IMR-90 (cell line): Measurements from ENCODE around the gene NIPAL3. TPM values are rescaled to one million over a fixed set of nuclear protein-coding genes. Genes with fewer than 3 reads are reported as not detected.

Experiments
- ATAC-seq: fragments of 200-7000 bp; cut with Tn5 transposase; 2 replicates; pipeline ENCODE4 v1.9.1; 2020; ENCODE audit warnings: low read depth, mild to moderate bottlenecking, moderate library complexity
- BruUV-seq: library from RNA; stranded (reverse); fragments of 400-500 nt; replicated peaks from 2 replicates; lab custom pipeline; 2021; lab: Mats Ljungman, UMichigan
- CTCF ChIA-PET: fragments of 300-600 bp; formaldehyde crosslinking; extraction: SDS; loops from one replicate; lab custom pipeline; 2021; ENCODE audit warnings: antibody characterized with exemption; lab: Yijun Ruan, JAX
- POLR2A ChIA-PET: fragments of 300-600 bp; sonication (Branson Sonifier 250); formaldehyde crosslinking; loops from one replicate; lab custom pipeline; 2022; ENCODE audit warnings: antibody characterized with exemption; ENCODE audit not compliant: unreplicated experiment; lab: Charles Lee
- DNase-seq: peaks from one replicate; pipeline ENCODE4 v3.0.0; 2013
- H2AFZ ChIP-seq: replicated peaks from 2 replicates; pipeline ENCODE3; 2013; ENCODE audit warnings: low read length, mild to moderate bottlenecking; ENCODE audit not compliant: poor library complexity
- H2AK5ac ChIP-seq: 2 replicates; pipeline ENCODE4 v1.6.1; 2013; ENCODE audit warnings: low read depth, low read length, inconsistent platforms
- H2AK9ac ChIP-seq: replicated peaks from 2 replicates; pipeline ENCODE3; 2013; ENCODE audit warnings: mild to moderate bottlenecking, low read depth, low read length, moderate library complexity; ENCODE audit not compliant: poor library complexity
- H2BK120ac ChIP-seq: 2 replicates; pipeline ENCODE4 v1.6.1; 2013; ENCODE audit warnings: low read depth, low read length, inconsistent platforms
- H2BK15ac ChIP-seq: 3 replicates; pipeline ENCODE4 v1.6.1; 2013; ENCODE audit warnings: low read depth, low read length, inconsistent platforms
- H2BK20ac ChIP-seq: 2 replicates; pipeline ENCODE4 v1.6.1; 2013; ENCODE audit warnings: low read depth, mild to moderate bottlenecking, inconsistent platforms, low read length, moderate library complexity
- H2BK5ac ChIP-seq: 2 replicates; pipeline ENCODE4 v1.6.1; 2013; ENCODE audit warnings: mild to moderate bottlenecking, low read depth, low read length, inconsistent platforms; ENCODE audit not compliant: poor library complexity, severe bottlenecking
- H3K14ac ChIP-seq: replicated peaks from 2 replicates; pipeline ENCODE4 v1.6.1; 2013; ENCODE audit warnings: low read depth, low read length, inconsistent platforms
- H3K18ac ChIP-seq: 2 replicates; pipeline ENCODE4 v1.6.1; 2013; ENCODE audit warnings: low read depth, low read length, control low read depth
- H3K23ac ChIP-seq: 2 replicates; pipeline ENCODE4 v1.6.1; 2013; ENCODE audit warnings: low read depth, low read length, inconsistent platforms
- H3K27ac ChIP-seq: 2 replicates; pipeline ENCODE4 v1.5.1; 2013; ENCODE audit warnings: mild to moderate bottlenecking, control low read depth, low read length; ENCODE audit not compliant: insufficient read depth
- H3K27me3 ChIP-seq: 2 replicates; pipeline ENCODE4 v1.6.1; 2013; ENCODE audit warnings: low read length; ENCODE audit not compliant: control insufficient read depth, insufficient read depth
- H3K36me3 ChIP-seq: 2 replicates; pipeline ENCODE4 v1.6.1; 2013; ENCODE audit warnings: low read length, mixed read lengths; ENCODE audit not compliant: control insufficient read depth, insufficient read depth
- H3K4ac ChIP-seq: 2 replicates; pipeline ENCODE4 v1.6.1; 2013; ENCODE audit warnings: low read depth, low read length, inconsistent platforms
- H3K4me1 ChIP-seq: 2 replicates; pipeline ENCODE4 v1.6.1; 2013; ENCODE audit warnings: low read length, mixed read lengths; ENCODE audit not compliant: control insufficient read depth, insufficient read depth
- H3K4me2 ChIP-seq: 2 replicates; pipeline ENCODE4 v1.6.1; 2013; ENCODE audit warnings: low read depth, mild to moderate bottlenecking, control low read depth, low read length, moderate library complexity
- H3K4me3 ChIP-seq: 2 replicates; pipeline ENCODE4 v1.5.1; 2013; ENCODE audit warnings: low read depth, mild to moderate bottlenecking, control low read depth, low read length, moderate library complexity; ENCODE audit not compliant: insufficient read depth
- H3K56ac ChIP-seq: 2 replicates; pipeline ENCODE4 v1.6.1; 2013; ENCODE audit warnings: low read length, inconsistent platforms; ENCODE audit not compliant: insufficient read depth; ENCODE audit errors: extremely low read depth
- H3K79me1 ChIP-seq, 2 experiments: 2 replicates each; pipeline ENCODE4 v1.6.1; 2013; ENCODE audit warnings: low read length in 2 of 2, inconsistent platforms in 1 of 2, low read depth in 1 of 2
- H3K9ac ChIP-seq: 2 replicates; pipeline ENCODE4 v1.6.1; 2013; ENCODE audit warnings: low read depth, low read length, control low read depth
- H3K9me1 ChIP-seq: 2 replicates; pipeline ENCODE4 v1.6.1; 2013; ENCODE audit warnings: low read length, inconsistent platforms; ENCODE audit not compliant: insufficient read depth
- H3K9me3 ChIP-seq: 2 replicates; pipeline ENCODE4 v1.6.1; 2013; ENCODE audit warnings: low read length; ENCODE audit not compliant: control insufficient read depth, insufficient read depth
- H4K20me1 ChIP-seq: 2 replicates; pipeline ENCODE4 v1.6.1; 2013; ENCODE audit warnings: low read length, inconsistent platforms; ENCODE audit not compliant: insufficient read depth
- H4K5ac ChIP-seq: 2 replicates; pipeline ENCODE4 v1.6.1; 2013; ENCODE audit warnings: mild to moderate bottlenecking, low read depth, low read length, control low read depth
- H4K8ac ChIP-seq, 2 experiments: 2 replicates each; pipeline ENCODE4 v1.6.1; 2013; ENCODE audit warnings: low read depth in 2 of 2, low read length in 2 of 2, control low read depth in 1 of 2, inconsistent platforms in 1 of 2
- H4K91ac ChIP-seq: 2 replicates; pipeline ENCODE4 v1.6.1; 2013; ENCODE audit warnings: low read depth, low read length, inconsistent platforms; ENCODE audit not compliant: insufficient read depth
- BHLHE40 ChIP-seq: fragments of 150-350 bp; IDR thresholded peaks from 2 replicates; pipeline ENCODE4 v1.6.1; 2016; ENCODE audit warnings: mild to moderate bottlenecking, low read depth, low read length
- CEBPB ChIP-seq: IDR thresholded peaks from 2 replicates; pipeline ENCODE4 v1.6.1; 2012; ENCODE audit warnings: low read depth, low read length, improper control_type of control experiment
- CHD1 ChIP-seq: IDR thresholded peaks from 2 replicates; pipeline ENCODE4 v1.6.1; 2012; ENCODE audit warnings: low read depth, low read length, improper control_type of control experiment
- FOS ChIP-seq: fragments of 150-350 bp; IDR thresholded peaks from 2 replicates; pipeline ENCODE4 v1.6.1; 2016; ENCODE audit warnings: low read depth, low read length
- MAFK ChIP-seq: IDR thresholded peaks from 2 replicates; pipeline ENCODE4 v1.6.1; 2012; ENCODE audit warnings: low read depth, low read length, improper control_type of control experiment
- NFE2L2 ChIP-seq: fragments of 150-350 bp; IDR thresholded peaks from 2 replicates; pipeline ENCODE4 v1.6.1; 2016; ENCODE audit warnings: low read depth, mild to moderate bottlenecking, low read length
- POLR2A ChIP-seq: IDR thresholded peaks from 2 replicates; pipeline ENCODE4 v1.6.1; 2012; ENCODE audit warnings: mild to moderate bottlenecking, low read depth, low read length
- RAD21 ChIP-seq: IDR thresholded peaks from 2 replicates; pipeline ENCODE4 v1.6.1; 2012; ENCODE audit warnings: low read length, improper control_type of control experiment
- RCOR1 ChIP-seq: IDR thresholded peaks from 2 replicates; pipeline ENCODE4 v1.6.1; 2012; ENCODE audit warnings: mild to moderate bottlenecking, low read length, improper control_type of control experiment; ENCODE audit not compliant: insufficient replicate concordance
- SMC3 ChIP-seq: fragments of 150-350 bp; IDR thresholded peaks from 2 replicates; pipeline ENCODE4 v1.6.1; 2016; ENCODE audit warnings: low read depth, mild to moderate bottlenecking, antibody characterized with exemption, low read length, moderate library complexity
- WGBS, 2 experiments: methylation state at CpG; one replicate each; pipeline versions ENCODE4 v1.1.5 to v1.1.7; 2013; ENCODE audit warnings: missing lambda C conversion rate in 2 of 2; ENCODE audit not compliant: insufficient read length in 1 of 2; ENCODE audit errors: extremely low coverage in 2 of 2; 5-methylcytosine and 5-hydroxymethylcytosine counted together
- dilution Hi-C: fragments of 300-500 bp; cut with HindIII; formaldehyde crosslinking; loops from one replicate; pipeline ENCODE4 v1.14.3; 2018; ENCODE audit warnings: low sequenced_read_pairs; ENCODE audit not compliant: unreplicated experiment
- in situ Hi-C: fragments of 300-500 bp; cut with MboI; formaldehyde crosslinking; loops from 3 replicates; pipeline ENCODE4 v1.14.3; 2019; ENCODE audit warnings: low sequenced_read_pairs, inconsistent platforms, mixed read lengths
- intact Hi-C: fragments of 100-400 bp; cut with micrococcal nuclease; formaldehyde crosslinking; loops from 2 replicates; pipeline ENCODE4 v1.10.0; 2022
- polyA plus RNA-seq, 3 experiments: library from polyadenylated mRNA; depleted of rRNA; stranded (reverse); fragments of >200 nt; gene quantifications; 2 replicates each; pipeline ENCODE4 v1.2.3, GENCODE V29; 2012; ENCODE audit warnings: low replicate concordance in 1 of 3
- total RNA-seq: library from RNA; depleted of rRNA; stranded (reverse); fragments of >200 nt; gene quantifications from 2 replicates; pipeline ENCODE4 v1.2.3, GENCODE V29; 2012
- TF ChIP-seq, protein P1 (sequence below): conservative IDR thresholded peaks from 2 replicates; pipeline ENCODE4 v1.5.1; 2012; ENCODE audit warnings: mild to moderate bottlenecking, low read depth, low read length, improper control_type of control experiment
- TF ChIP-seq, protein P2 (sequence below): fragments of 150-350 bp; IDR thresholded peaks from 2 replicates; pipeline ENCODE4 v1.6.1; 2016; ENCODE audit warnings: low read depth, mild to moderate bottlenecking, low read length, moderate library complexity, borderline replicate concordance
- TF ChIP-seq, protein P3 (sequence below): fragments of 150-350 bp; IDR thresholded peaks from 2 replicates; pipeline ENCODE4 v1.6.1; 2017; ENCODE audit warnings: mild to moderate bottlenecking, antibody characterized with exemption, low read length, low read depth

The NIPAL3 gene
- total and polyA plus RNA-seq, 2 of the 4 experiments (the other 2 are of a cell fraction), result 55.0 to 123 TPM

DNA sequence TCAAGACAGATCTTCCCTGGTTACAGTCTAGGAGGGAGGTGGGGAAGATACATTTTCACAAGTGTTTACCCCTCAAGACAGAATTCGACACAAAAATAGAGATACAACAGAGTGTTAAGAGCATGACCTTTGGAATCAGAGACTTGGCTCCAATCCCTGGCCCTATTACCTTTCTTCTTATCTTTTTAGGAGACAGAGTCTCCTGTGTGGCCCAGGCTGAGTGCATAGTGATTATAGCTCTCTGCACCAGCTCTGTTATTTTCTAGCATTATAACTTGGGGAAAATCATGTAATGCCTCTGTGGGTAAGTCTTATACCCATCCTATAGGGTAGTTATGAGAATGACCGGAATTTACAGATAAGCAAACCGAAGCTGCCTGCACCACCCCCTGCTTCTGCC lies 9.8 kb downstream of the NIPAL3 start:
- H2AK9ac ChIP-seq, result no peak overlapping the region
- no peak for TF ChIP-seq SMC3
- no peak for TF ChIP-seq MAFK
- TF ChIP-seq, protein P1, sequence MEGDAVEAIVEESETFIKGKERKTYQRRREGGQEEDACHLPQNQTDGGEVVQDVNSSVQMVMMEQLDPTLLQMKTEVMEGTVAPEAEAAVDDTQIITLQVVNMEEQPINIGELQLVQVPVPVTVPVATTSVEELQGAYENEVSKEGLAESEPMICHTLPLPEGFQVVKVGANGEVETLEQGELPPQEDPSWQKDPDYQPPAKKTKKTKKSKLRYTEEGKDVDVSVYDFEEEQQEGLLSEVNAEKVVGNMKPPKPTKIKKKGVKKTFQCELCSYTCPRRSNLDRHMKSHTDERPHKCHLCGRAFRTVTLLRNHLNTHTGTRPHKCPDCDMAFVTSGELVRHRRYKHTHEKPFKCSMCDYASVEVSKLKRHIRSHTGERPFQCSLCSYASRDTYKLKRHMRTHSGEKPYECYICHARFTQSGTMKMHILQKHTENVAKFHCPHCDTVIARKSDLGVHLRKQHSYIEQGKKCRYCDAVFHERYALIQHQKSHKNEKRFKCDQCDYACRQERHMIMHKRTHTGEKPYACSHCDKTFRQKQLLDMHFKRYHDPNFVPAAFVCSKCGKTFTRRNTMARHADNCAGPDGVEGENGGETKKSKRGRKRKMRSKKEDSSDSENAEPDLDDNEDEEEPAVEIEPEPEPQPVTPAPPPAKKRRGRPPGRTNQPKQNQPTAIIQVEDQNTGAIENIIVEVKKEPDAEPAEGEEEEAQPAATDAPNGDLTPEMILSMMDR, result no peak
- no peak for TF ChIP-seq BHLHE40
- TF ChIP-seq, protein P2, sequence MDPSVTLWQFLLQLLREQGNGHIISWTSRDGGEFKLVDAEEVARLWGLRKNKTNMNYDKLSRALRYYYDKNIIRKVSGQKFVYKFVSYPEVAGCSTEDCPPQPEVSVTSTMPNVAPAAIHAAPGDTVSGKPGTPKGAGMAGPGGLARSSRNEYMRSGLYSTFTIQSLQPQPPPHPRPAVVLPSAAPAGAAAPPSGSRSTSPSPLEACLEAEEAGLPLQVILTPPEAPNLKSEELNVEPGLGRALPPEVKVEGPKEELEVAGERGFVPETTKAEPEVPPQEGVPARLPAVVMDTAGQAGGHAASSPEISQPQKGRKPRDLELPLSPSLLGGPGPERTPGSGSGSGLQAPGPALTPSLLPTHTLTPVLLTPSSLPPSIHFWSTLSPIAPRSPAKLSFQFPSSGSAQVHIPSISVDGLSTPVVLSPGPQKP, result no peak
- TF ChIP-seq CEBPB, result no peak
- no peak for TF ChIP-seq CHD1
- no peak for TF ChIP-seq FOS
- no peak for TF ChIP-seq NFE2L2
- TF ChIP-seq POLR2A, result no peak
- TF ChIP-seq, protein P3, sequence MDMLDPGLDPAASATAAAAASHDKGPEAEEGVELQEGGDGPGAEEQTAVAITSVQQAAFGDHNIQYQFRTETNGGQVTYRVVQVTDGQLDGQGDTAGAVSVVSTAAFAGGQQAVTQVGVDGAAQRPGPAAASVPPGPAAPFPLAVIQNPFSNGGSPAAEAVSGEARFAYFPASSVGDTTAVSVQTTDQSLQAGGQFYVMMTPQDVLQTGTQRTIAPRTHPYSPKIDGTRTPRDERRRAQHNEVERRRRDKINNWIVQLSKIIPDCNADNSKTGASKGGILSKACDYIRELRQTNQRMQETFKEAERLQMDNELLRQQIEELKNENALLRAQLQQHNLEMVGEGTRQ, result no peak
- TF ChIP-seq RAD21, result no peak
- TF ChIP-seq RCOR1, result no peak
- no peak for DNase-seq
- no peak overlapping the region for H2BK5ac ChIP-seq
- dilution Hi-C loops, result no loop called here
- no peak overlapping the region for H3K4ac ChIP-seq
- no peak overlapping the region for H2AFZ ChIP-seq
- peaks cover 44 to 56% of the 10 kb centered on the region in 2 experiments; a peak in 3 of 4 replicates for H3K79me1 ChIP-seq
- no peak overlapping the region for H3K56ac ChIP-seq
- in situ Hi-C loops, result no loop called here
- no peaks in the 10 kb centered on the region for H3K9me3 ChIP-seq
- no peaks in the 10 kb centered on the region for H3K27me3 ChIP-seq
- H4K20me1 ChIP-seq, result 0 out of 2 replicates have a peak, but pooled peaks cover 2% of the 10 kb centered on the region
- H4K91ac ChIP-seq, result no peak overlapping the region
- H3K4me2 ChIP-seq, result no peak overlapping the region
- no peak overlapping the region for H3K9ac ChIP-seq
- H2AK5ac ChIP-seq, result no peak overlapping the region
- no peak overlapping the region for H3K23ac ChIP-seq
- intact Hi-C loops, result no loop called here
- no peak overlapping the region for H3K14ac ChIP-seq
- H3K4me3 ChIP-seq, result no peak overlapping the region
- no peak overlapping the region for H2BK20ac ChIP-seq
- no peak overlapping the region for H3K18ac ChIP-seq
- peaks cover 15% of the 10 kb centered on the region; the same call in 1 of the 2 replicates for H3K36me3 ChIP-seq
- ATAC-seq, result no peak
- BruUV-seq, result no TSS peak
- H2BK120ac ChIP-seq, result no peak overlapping the region
- H3K4me1 ChIP-seq, result no peaks in the 10 kb centered on the region
- peaks cover 12% of the 10 kb centered on the region for H3K9me1 ChIP-seq
- H3K27ac ChIP-seq, result no peak overlapping the region
- no CpG with 5 or more reads among the region's 3 CpGs for WGBS, 2 experiments
- no peak overlapping the region for H2BK15ac ChIP-seq
- no peak overlapping the region for H4K8ac ChIP-seq
- ChIA-PET POLR2A (no interaction called here), CTCF (no interaction called here)
- no peak overlapping the region for H4K5ac ChIP-seq
